SK-N-SH (cell line): Measurements from ENCODE around the gene MOV10L1. TPM values are rescaled to one million over a fixed set of nuclear protein-coding genes. Genes with fewer than 3 reads are reported as not detected.

Experiments
- CTCF ChIA-PET: fragments of 300-600, 350-600 bp; formaldehyde crosslinking; extraction: SDS; loops from one replicate; lab custom pipeline; 2021; lab: Yijun Ruan, JAX
- POLR2A ChIA-PET: fragments of 350-600 bp; sonication (Branson Sonifier 250); formaldehyde crosslinking; extraction: SDS; loops from one replicate; lab custom pipeline; 2020; ENCODE audit warnings: antibody characterized with exemption, inconsistent platforms; lab: Yijun Ruan, JAX
- DNase-seq: peaks from one replicate; pipeline ENCODE4 v3.0.0; 2012
- H2AFZ ChIP-seq: fragments of 200-600 bp; sonication (generic); 2 replicates; pipeline ENCODE4 v1.8.1; 2016; ENCODE audit warnings: antibody characterized with exemption, mild to moderate bottlenecking, low read depth
- H3F3A ChIP-seq: fragments of 200-600 bp; sonication (generic); replicated peaks from 2 replicates; pipeline ENCODE3; 2016; ENCODE audit warnings: antibody characterized with exemption, mild to moderate bottlenecking; ENCODE audit not compliant: insufficient read depth
- H3K27ac ChIP-seq, 2 experiments: fragments of 200-500 bp in 1 of 2; fragments of 200-600 bp in 1 of 2; sonication (Bioruptor generic) in 1 of 2; sonication (generic), shearing (Covaris generic) in 1 of 2; 2 replicates each; pipeline versions ENCODE4 v1.5.1 to v1.6.1; 2014 to 2016; ENCODE audit warnings: low read depth in 2 of 2, inconsistent platforms in 1 of 2, low read length in 1 of 2, mild to moderate bottlenecking in 1 of 2, mixed read lengths in 1 of 2
- H3K27me3 ChIP-seq: fragments of 200-600 bp; sonication (generic), shearing (Covaris generic); 2 replicates; pipeline ENCODE4 v1.6.1; 2016; ENCODE audit warnings: mixed run types; ENCODE audit not compliant: insufficient read depth
- H3K36me3 ChIP-seq, 2 experiments: fragments of 200-500 bp in 1 of 2; fragments of 200-600 bp in 1 of 2; sonication (Bioruptor generic) in 1 of 2; sonication (generic) in 1 of 2; replicated peaks in 1 of 2; 2 replicates each; pipeline versions ENCODE3 to v1.5.1; 2014 to 2016; ENCODE audit warnings: low read length in 1 of 2, mild to moderate bottlenecking in 1 of 2; ENCODE audit not compliant: insufficient read depth in 2 of 2, control insufficient read depth in 1 of 2
- H3K4me1 ChIP-seq, 2 experiments: fragments of 200-500 bp in 1 of 2; fragments of 200-600 bp in 1 of 2; sonication (Bioruptor generic) in 1 of 2; sonication (generic), shearing (Covaris generic) in 1 of 2; 2 replicates each; pipeline versions ENCODE4 v1.5.1 to v1.6.1; 2014 to 2016; ENCODE audit warnings: low read depth in 1 of 2, low read length in 1 of 2, mixed run types in 1 of 2; ENCODE audit not compliant: insufficient read depth in 2 of 2, control insufficient read depth in 1 of 2
- H3K4me2 ChIP-seq: fragments of 200-600 bp; sonication (generic), shearing (Covaris generic); 2 replicates; pipeline ENCODE4 v1.6.1; 2017; ENCODE audit warnings: mixed run types
- H3K4me3 ChIP-seq, 2 experiments: fragments of 200-500 bp in 1 of 2; fragments of 200-600 bp in 1 of 2; sonication (Bioruptor generic) in 1 of 2; sonication (generic), shearing (Covaris generic) in 1 of 2; 2 replicates each; pipeline versions ENCODE4 v1.5.1 to v1.8.1; 2014 to 2016; ENCODE audit warnings: low read depth in 2 of 2, inconsistent platforms in 1 of 2, low read length in 1 of 2, mild to moderate bottlenecking in 1 of 2, mixed read lengths in 1 of 2, moderate library complexity in 1 of 2
- H3K79me2 ChIP-seq: fragments of 200-600 bp; sonication (generic); 2 replicates; pipeline ENCODE4 v1.8.1; 2017; ENCODE audit warnings: mild to moderate bottlenecking; ENCODE audit not compliant: insufficient read depth
- H3K9ac ChIP-seq: fragments of 200-600 bp; sonication (generic); 2 replicates; pipeline ENCODE4 v1.6.1; 2017; ENCODE audit warnings: mixed run types
- H3K9me2 ChIP-seq: fragments of 200-600 bp; sonication (generic); 2 replicates; pipeline ENCODE4 v1.6.1; 2017; ENCODE audit warnings: mixed run types
- H3K9me3 ChIP-seq: fragments of 200-600 bp; sonication (generic); 2 replicates; pipeline ENCODE4 v1.6.1; 2017; ENCODE audit warnings: mixed run types, mild to moderate bottlenecking, moderate library complexity
- H4K20me1 ChIP-seq: fragments of 200-600 bp; sonication (generic); 2 replicates; pipeline ENCODE4 v1.6.1; 2017; ENCODE audit warnings: mild to moderate bottlenecking, mixed run types; ENCODE audit not compliant: insufficient read depth
- CHD2 ChIP-seq: fragments of 150-350 bp; IDR thresholded peaks from 2 replicates; pipeline ENCODE4 v1.6.1; 2018; ENCODE audit warnings: low read length; ENCODE audit not compliant: partially characterized antibody
- EZH2phosphoT487 ChIP-seq: fragments of 200-600 bp; sonication (generic); IDR thresholded peaks from 2 replicates; pipeline ENCODE4 v1.6.1; 2017; ENCODE audit warnings: low read depth, mixed run types, mild to moderate bottlenecking, antibody characterized with exemption, moderate library complexity, borderline replicate concordance
- FOXJ3 ChIP-seq: sonication (generic); formaldehyde crosslinking; IDR thresholded peaks from 2 replicates; pipeline ENCODE4 v1.5.1; 2020; ENCODE audit warnings: mild to moderate bottlenecking, missing genetic modification reagents
- FOXM1 ChIP-seq: IDR thresholded peaks from 2 replicates; pipeline ENCODE4 v1.4.0; 2012; ENCODE audit warnings: low read depth, mild to moderate bottlenecking
- GABPA ChIP-seq: IDR thresholded peaks from 2 replicates; pipeline ENCODE4 v1.4.0; 2012; ENCODE audit warnings: low read depth, mild to moderate bottlenecking
- GATA2 ChIP-seq: sonication (generic); formaldehyde crosslinking; IDR thresholded peaks from 2 replicates; pipeline ENCODE4 v1.5.0; 2020; ENCODE audit warnings: mild to moderate bottlenecking, missing genetic modification reagents
- IRF3 ChIP-seq: fragments of 150-350 bp; IDR thresholded peaks from 2 replicates; pipeline ENCODE4 v1.6.1; 2016; ENCODE audit warnings: mild to moderate bottlenecking, low read depth, low read length
- NRF1 ChIP-seq: IDR thresholded peaks from 2 replicates; pipeline ENCODE4 v1.6.1; 2012; ENCODE audit warnings: low read depth, mild to moderate bottlenecking, low read length
- PBX3 ChIP-seq: IDR thresholded peaks from 2 replicates; pipeline ENCODE4; 2012
- RAD21 ChIP-seq: IDR thresholded peaks from 2 replicates; pipeline ENCODE4 v1.6.1; 2012; ENCODE audit warnings: mild to moderate bottlenecking, low read length
- RFX5 ChIP-seq: IDR thresholded peaks from 2 replicates; pipeline ENCODE4 v1.6.1; 2012; ENCODE audit warnings: mild to moderate bottlenecking, improper control_type of control experiment, low read length
- SMC3 ChIP-seq: IDR thresholded peaks from 2 replicates; pipeline ENCODE4 v1.6.1; 2012; ENCODE audit warnings: low read depth, low read length, improper control_type of control experiment
- TAF1 ChIP-seq: IDR thresholded peaks from 2 replicates; pipeline ENCODE4 v1.6.1; 2012; ENCODE audit warnings: low read depth, mild to moderate bottlenecking, low read length, moderate library complexity, borderline replicate concordance
- TCF12 ChIP-seq: IDR thresholded peaks from 2 replicates; pipeline ENCODE4 v1.4.0; 2012
- TEAD4 ChIP-seq: IDR thresholded peaks from 2 replicates; pipeline ENCODE4 v1.4.0; 2012; ENCODE audit warnings: mild to moderate bottlenecking, borderline replicate concordance; ENCODE audit not compliant: insufficient read depth
- USF2 ChIP-seq: fragments of 150-350 bp; IDR thresholded peaks from 2 replicates; pipeline ENCODE4 v1.6.1; 2017; ENCODE audit warnings: antibody characterized with exemption, low read length, low read depth, borderline replicate concordance
- YY1 ChIP-seq: IDR thresholded peaks from 2 replicates; pipeline ENCODE4 v1.4.0; 2012; ENCODE audit warnings: low read depth, mild to moderate bottlenecking
- ZBTB33 ChIP-seq: IDR thresholded peaks from 2 replicates; pipeline ENCODE4 v1.4.0; 2012; ENCODE audit warnings: low read depth, borderline replicate concordance
- WGBS: methylation state at CpG from one replicate; pipeline ENCODE4 v1.1.6; 2017; ENCODE audit warnings: low lambda C conversion rate; 5-methylcytosine and 5-hydroxymethylcytosine counted together
- polyA plus RNA-seq, 3 experiments: library from polyadenylated mRNA; depleted of rRNA; stranded (reverse); fragments of >200 nt; gene quantifications; 2 replicates each; pipeline ENCODE4 v1.2.3, GENCODE V29; 2012

MOV10L1 gene
- polyA plus RNA-seq, 1 of the 3 experiments (the other 2 are of a cell fraction) = 2.1 TPM

- TF ChIP-seq ZBTB33 (no peak), NRF1 (no peak), FOXM1 (no peak), FOXJ3 (CRISPR knock-in tag) (no peak), GABPA (no peak), YY1 (no peak), PBX3 (no peak), SMC3 (no peak), RFX5 (no peak), USF2 (no peak)
- H3K4me1 ChIP-seq = no peaks in the 10 kb centered on the region
- H3F3A ChIP-seq = no peaks in the 10 kb centered on the region
- no peak overlapping the region for H3K9ac ChIP-seq
- no peak overlapping the region for H2AFZ ChIP-seq
- H3K4me2 ChIP-seq = no peak overlapping the region
- no peak overlapping the region for H3K27ac ChIP-seq
- no peak for DNase-seq
- no peaks in the 10 kb centered on the region for H3K36me3 ChIP-seq
- no peaks in the 10 kb centered on the region for H3K79me2 ChIP-seq
- no peaks in the 10 kb centered on the region; the same call in 1 of the 2 replicates for H3K27me3 ChIP-seq
- no peaks in the 10 kb centered on the region for H3K9me3 ChIP-seq
- WGBS = 72% methylated on average over 3 of the region's 3 CpGs
- no peaks in the 10 kb centered on the region for H3K9me2 ChIP-seq
- POLR2A ChIA-PET = no interaction called here
- no peaks in the 10 kb centered on the region for H4K20me1 ChIP-seq
- CTCF ChIA-PET = no interaction called here
- H3K4me3 ChIP-seq = no peak overlapping the region
Observed at GRCh38 chr22:50098052-50098451, 8.2 kb downstream of the MOV10L1 start.

- no peak overlapping the region for H3K27ac ChIP-seq
- H3K4me1 ChIP-seq = no peaks in the 10 kb centered on the region
- no peak overlapping the region for H3K9ac ChIP-seq
- POLR2A ChIA-PET = no interaction called here
- no peaks in the 10 kb centered on the region for H3K36me3 ChIP-seq
- H3K9me3 ChIP-seq = no peaks in the 10 kb centered on the region
- no peaks in the 10 kb centered on the region for H3K9me2 ChIP-seq
- no peak overlapping the region for H3K4me3 ChIP-seq
- H4K20me1 ChIP-seq = no peaks in the 10 kb centered on the region
- DNase-seq = no peak
- H2AFZ ChIP-seq = no peak overlapping the region
- H3F3A ChIP-seq = no peaks in the 10 kb centered on the region
- no peaks in the 10 kb centered on the region for H3K79me2 ChIP-seq
- CTCF ChIA-PET = interaction anchor here (0.6 kb wide), 1 partner anchor 56 kb away, joined by 3 read pairs; no protein-coding TSS in a partner anchor
- 87% methylated on average over 10 of the region's 10 CpGs for WGBS
- TF ChIP-seq EZH2phosphoT487 (no peak), TAF1 (no peak), CHD2 (no peak), IRF3 (no peak), TEAD4 (no peak), GATA2 (no peak), TCF12 (no peak), RAD21 (no peak)
- H3K4me2 ChIP-seq = no peak overlapping the region
- no peaks in the 10 kb centered on the region for H3K27me3 ChIP-seq
Observed at GRCh38 chr22:50101870-50102565, 12.2 kb downstream of the MOV10L1 start.
